Endometrial microvascular endothelial cells (primary cell): ENCODE measurements around the gene LYRM1. TPM values are rescaled to one million over a fixed set of nuclear protein-coding genes. Genes with fewer than 3 reads are reported as not detected.
"Not testable (repeated sequence)": the region's sequence is repeated elsewhere in the genome, so short reads cannot be mapped to it uniquely, and the experiment has no call there.

ENCODE experiments used
- in situ Hi-C: cut with HindIII; loops from 2 replicates; pipeline ENCODE4 v1.10.0; 2017; ENCODE audit warnings: low sequenced_read_pairs, low pct_unique_long_range_greater_than_20kb; ENCODE audit errors: inconsistent ontology term
- total RNA-seq: library from RNA; depleted of rRNA; stranded (reverse); fragments of >200 nt; gene quantifications from one replicate; pipeline ENCODE4 v1.2.3, GENCODE V29; 2015; ENCODE audit errors: inconsistent ontology term

LYRM1 gene
- total RNA-seq = 65.9 TPM

- in situ Hi-C loops = loop anchor here (10.0 kb wide), 1 partner anchor 46 kb away; no protein-coding TSS in a partner anchor
These were observed at the start of gene LYRM1, which contains the start of gene DCUN1D3 for GRCh38 chr16:20900299-20901067. TSS of gene LYRM1 (plus strand) at chr16:20900771. CDS start at chr16:20915556, 14,785 bp downstream. TSS of gene DCUN1D3 (minus strand) at chr16:20900358. CDS start at chr16:20862538, 37,820 bp downstream.

GRCh38 chr16:20850981-20851380 lies 49.6 kb upstream of the LYRM1 start:
- in situ Hi-C loops = loop anchor here (10.0 kb wide), 1 partner anchor 54 kb away; the partner anchor contains the start of genes DCUN1D3 and LYRM1

GRCh38 chr16:20851601-20852000 lies 49.0 kb upstream of the LYRM1 start:
- in situ Hi-C loops = loop anchor here (10.0 kb wide), 1 partner anchor 53 kb away; the partner anchor contains the start of genes DCUN1D3 and LYRM1

GRCh38 chr16:20853143-20853542 lies 47.4 kb upstream of the LYRM1 start:
- in situ Hi-C loops = loop anchor here (10.0 kb wide), 1 partner anchor 52 kb away; the partner anchor contains the start of genes DCUN1D3 and LYRM1

- in situ Hi-C loops = loop anchor here (10.0 kb wide), 1 partner anchor 51 kb away; the partner anchor contains the start of genes DCUN1D3 and LYRM1
These were observed 46.5 kb upstream of the LYRM1 start for GRCh38 chr16:20853981-20854620.

GRCh38 chr16:20854963-20855362 lies 45.6 kb upstream of the LYRM1 start:
- in situ Hi-C loops = loop anchor here (10.0 kb wide), 1 partner anchor 50 kb away; the partner anchor contains the start of genes DCUN1D3 and LYRM1

GRCh38 chr16:20857281-20857680 lies 43.3 kb upstream of the LYRM1 start:
- in situ Hi-C loops = loop anchor here (10.0 kb wide), 1 partner anchor 48 kb away; the partner anchor contains the start of genes DCUN1D3 and LYRM1

- in situ Hi-C loops = loop anchor here (10.0 kb wide), 1 partner anchor 46 kb away; the partner anchor contains the start of genes DCUN1D3 and LYRM1
These were observed 41.3 kb upstream of the LYRM1 start for GRCh38 chr16:20859229-20859628.

GRCh38 chr16:20859699-20860098 lies 40.9 kb upstream of the LYRM1 start:
- in situ Hi-C loops = loop anchor here (10.0 kb wide), 1 partner anchor 45 kb away; the partner anchor contains the start of genes DCUN1D3 and LYRM1

GRCh38 chr16:20860361-20860760 lies 40.2 kb upstream of the LYRM1 start:
- in situ Hi-C loops = no loop called here

GRCh38 chr16:20860995-20861394 lies 39.6 kb upstream of the LYRM1 start:
- in situ Hi-C loops = not testable (repeated sequence)

GRCh38 chr16:20862162-20862960 lies 38.2 kb upstream of the LYRM1 start:
- in situ Hi-C loops = no loop called here

- in situ Hi-C loops = not testable (repeated sequence)
These were observed 36.2 kb upstream of the LYRM1 start for GRCh38 chr16:20864376-20864775.

- in situ Hi-C loops = no loop called here
These were observed 35.0 kb upstream of the LYRM1 start for GRCh38 chr16:20865420-20866131.

- in situ Hi-C loops = no loop called here
These were observed 34.3 kb upstream of the LYRM1 start for GRCh38 chr16:20866145-20866772.

- in situ Hi-C loops = no loop called here
These were observed 33.8 kb upstream of the LYRM1 start for GRCh38 chr16:20866801-20867200.

- in situ Hi-C loops = no loop called here
These were observed 33.0 kb upstream of the LYRM1 start for GRCh38 chr16:20867585-20867984.

- in situ Hi-C loops = no loop called here
These were observed 31.7 kb upstream of the LYRM1 start for GRCh38 chr16:20868890-20869289.
